Activated CD8-positive, alpha-beta T cell treated with anti-CD3 and anti-CD28 coated beads, Interleukin-2, amount 10 ng/mL, durations not matched to agents 7 days and 5 days (primary cell): ENCODE data around the gene RNH1. TPM values are rescaled to one million over a fixed set of nuclear protein-coding genes. Genes with fewer than 3 reads are reported as not detected.
A peak's percentile ranks its signal among the peaks of the same experiment; 100 is the strongest.
"Not testable (repeated sequence)": the region's sequence is repeated elsewhere in the genome, so short reads cannot be mapped to it uniquely, and the experiment has no call there.

Experiments
- ATAC-seq: fragments of 150-1000 bp; cut with Tn5 transposase; one replicate; pipeline ENCODE4 v1.10.0; 2021; ENCODE audit warnings: moderate library complexity
- CTCF ChIA-PET: fragments of 350-600 bp; sonication (Branson Sonifier 250); formaldehyde crosslinking; loops from one replicate; lab custom pipeline; 2021; ENCODE audit warnings: antibody characterized with exemption; lab: Charles Lee
- POLR2A ChIA-PET: fragments of 350-600 bp; sonication (Branson Sonifier 250); formaldehyde crosslinking; loops from one replicate; lab custom pipeline; 2021; ENCODE audit warnings: antibody characterized with exemption; lab: Charles Lee
- DNase-seq: peaks from one replicate; pipeline ENCODE4 v3.0.0-alpha.2; 2020
- H3K27ac Mint-ChIP-seq: one replicate; pipeline ENCODE4 v1.8.0; 2021; ENCODE audit warnings: mild to moderate bottlenecking, mixed read lengths
- H3K27me3 Mint-ChIP-seq: one replicate; pipeline ENCODE4 v1.8.0; 2021; ENCODE audit warnings: low read depth, mixed read lengths
- H3K36me3 Mint-ChIP-seq: one replicate; pipeline ENCODE4 v1.8.0; 2021; ENCODE audit warnings: low read depth, mixed read lengths
- H3K4me1 Mint-ChIP-seq: one replicate; pipeline ENCODE4 v1.8.0; 2021; ENCODE audit warnings: low read depth, mixed read lengths
- H3K4me3 Mint-ChIP-seq: one replicate; pipeline ENCODE4 v1.8.0; 2021; ENCODE audit warnings: mild to moderate bottlenecking, mixed read lengths
- H3K9me3 Mint-ChIP-seq: one replicate; pipeline ENCODE4 v1.8.0; 2022; ENCODE audit warnings: mixed read lengths; ENCODE audit not compliant: insufficient read depth
- total RNA-seq, 2 experiments: library from RNA; stranded (reverse); gene quantifications; one replicate each; pipeline ENCODE4 v1.2.3, GENCODE V29; 2021

Gene RNH1
- total RNA-seq, 2 experiments from 2014 or later: 104 to 105 TPM

GRCh38 chr11:530960-531831 lies 24.2 kb upstream of the RNH1 start:
- no peak overlapping the region for H3K4me3 Mint-ChIP-seq
- POLR2A ChIA-PET: interaction anchor here (0.7 kb wide), 1 partner anchor 13 kb away, joined by 3 read pairs; no protein-coding TSS in a partner anchor

GRCh38 chr11:529728-530411 lies 22.8 kb upstream of the RNH1 start:
- ChIA-PET CTCF (no interaction called here), POLR2A (no interaction called here)
- Mint-ChIP-seq H3K4me3 (no peak overlapping the region), H3K27ac (no peak overlapping the region), H3K36me3 (peaks cover 2% of the 10 kb centered on the region), H3K4me1 (peaks cover 7% of the 10 kb centered on the region), H3K9me3 (no peaks in the 10 kb centered on the region), H3K27me3 (no peaks in the 10 kb centered on the region)
- no peak for DNase-seq
- no peak for ATAC-seq

More at GRCh38 chr11:530960-531831, 24.2 kb upstream of the RNH1 start:
- DNase-seq: no peak
- H3K27ac Mint-ChIP-seq: no peak overlapping the region
- no peak for ATAC-seq
- H3K4me1 Mint-ChIP-seq: peaks cover 8% of the 10 kb centered on the region
- CTCF ChIA-PET: no interaction called here
- H3K9me3 Mint-ChIP-seq: no peaks in the 10 kb centered on the region
- H3K36me3 Mint-ChIP-seq: peaks cover 2% of the 10 kb centered on the region
- no peaks in the 10 kb centered on the region for H3K27me3 Mint-ChIP-seq

GRCh38 chr11:528815-529727 lies 22.0 kb upstream of the RNH1 start:
- CTCF ChIA-PET: no interaction called here
- H3K27me3 Mint-ChIP-seq: no peaks in the 10 kb centered on the region
- ATAC-seq (no peak), DNase-seq (no peak)
- peaks cover 2% of the 10 kb centered on the region for H3K36me3 Mint-ChIP-seq
- no peaks in the 10 kb centered on the region for H3K9me3 Mint-ChIP-seq
- H3K4me3 Mint-ChIP-seq: no peak overlapping the region
- H3K4me1 Mint-ChIP-seq: peaks cover 4% of the 10 kb centered on the region
- H3K27ac Mint-ChIP-seq: no peak overlapping the region
- POLR2A ChIA-PET: no interaction called here

- CTCF ChIA-PET: interaction anchor here (1.0 kb wide), 1 partner anchor 9 kb away, joined by 5 read pairs; no protein-coding TSS in a partner anchor
- POLR2A ChIA-PET: no interaction called here
- H3K36me3 Mint-ChIP-seq: peaks cover 2% of the 10 kb centered on the region
- no peak overlapping the region for H3K4me3 Mint-ChIP-seq
- no peak for ATAC-seq
- H3K27ac Mint-ChIP-seq: no peak overlapping the region
- no peaks in the 10 kb centered on the region for H3K9me3 Mint-ChIP-seq
- H3K27me3 Mint-ChIP-seq: no peaks in the 10 kb centered on the region
- no peak for DNase-seq
- no peaks in the 10 kb centered on the region for H3K4me1 Mint-ChIP-seq
Observed at GRCh38 chr11:528166-528814, 21.2 kb upstream of the RNH1 start.

GRCh38 chr11:526192-526591 lies 19.1 kb upstream of the RNH1 start:
- CTCF ChIA-PET: no interaction called here
- DNase-seq (no peak), ATAC-seq (no peak)
- POLR2A ChIA-PET: no interaction called here
- Mint-ChIP-seq H3K27ac (no peak overlapping the region), H3K4me3 (no peak overlapping the region), H3K4me1 (no peaks in the 10 kb centered on the region), H3K36me3 (no peaks in the 10 kb centered on the region), H3K27me3 (no peaks in the 10 kb centered on the region), H3K9me3 (no peaks in the 10 kb centered on the region)

- Mint-ChIP-seq H3K9me3 (peaks cover 7% of the 10 kb centered on the region), H3K36me3 (peaks cover 5% of the 10 kb centered on the region), H3K27ac (no peak overlapping the region), H3K4me3 (no peak overlapping the region), H3K4me1 (peaks cover 10% of the 10 kb centered on the region), H3K27me3 (no peaks in the 10 kb centered on the region)
- no peak for ATAC-seq
- ChIA-PET POLR2A (no interaction called here), CTCF (interaction anchor here (1.5 kb wide), 1 partner anchor 56 kb away, joined by 3 read pairs; no protein-coding TSS in a partner anchor)
- DNase-seq: no peak
Observed at GRCh38 chr11:521177-521688, 14.2 kb upstream of the RNH1 start.

- no peak overlapping the region for H3K27ac Mint-ChIP-seq
- POLR2A ChIA-PET: no interaction called here
- peaks cover 8% of the 10 kb centered on the region for H3K9me3 Mint-ChIP-seq
- no peak overlapping the region for H3K4me3 Mint-ChIP-seq
- peaks cover 8% of the 10 kb centered on the region for H3K36me3 Mint-ChIP-seq
- DNase-seq (peak; percentile 47), ATAC-seq (no peak)
- CTCF ChIA-PET: interaction anchor here (1.5 kb wide), 1 partner anchor 55 kb away, joined by 3 read pairs; no protein-coding TSS in a partner anchor
- H3K27me3 Mint-ChIP-seq: no peaks in the 10 kb centered on the region
- peaks cover 10% of the 10 kb centered on the region for H3K4me1 Mint-ChIP-seq
Observed at GRCh38 chr11:520428-521176, 13.6 kb upstream of the RNH1 start.

- ATAC-seq (peak; percentile 93), DNase-seq (peak; percentile 90)
- no peaks in the 10 kb centered on the region for H3K27me3 Mint-ChIP-seq
- POLR2A ChIA-PET: interaction anchor here (1.0 kb wide), 1 partner anchor 12 kb away, joined by 3 read pairs; no protein-coding TSS in a partner anchor
- H3K27ac Mint-ChIP-seq: peak overlapping the region; percentile 69
- H3K4me3 Mint-ChIP-seq: peak overlapping the region; percentile 65
- H3K4me1 Mint-ChIP-seq: peaks cover 10% of the 10 kb centered on the region
- H3K9me3 Mint-ChIP-seq: peaks cover 8% of the 10 kb centered on the region
- CTCF ChIA-PET: interaction anchor here (0.6 to 2.0 kb wide), 40 partner anchors 9 to 312 kb away, joined by 3 to 24 read pairs (median 4); partner anchors contain the start of genes ANO9, BET1L, PHRF1 and PSMD13
- H3K36me3 Mint-ChIP-seq: peaks cover 18% of the 10 kb centered on the region
Observed at GRCh38 chr11:518463-519202, 11.6 kb upstream of the RNH1 start.

GRCh38 chr11:516918-517685 lies 10.1 kb upstream of the RNH1 start:
- H3K4me3 Mint-ChIP-seq, POLR2A ChIA-PET, DNase-seq, ATAC-seq, H3K27ac Mint-ChIP-seq, H3K9me3 Mint-ChIP-seq, H3K27me3 Mint-ChIP-seq: not testable (repeated sequence)
- CTCF ChIA-PET: interaction anchor here (1.3 to 1.5 kb wide), 2 partner anchors 8 to 120 kb away, joined by 3 to 5 read pairs; no protein-coding TSS in a partner anchor
- Mint-ChIP-seq H3K4me1 (peaks cover 10% of the 10 kb centered on the region), H3K36me3 (peaks cover 19% of the 10 kb centered on the region)
